GM21528 (cell line): ENCODE measurements around the gene RPS23.
"Not testable (repeated sequence)": the region's sequence is repeated elsewhere in the genome, so short reads cannot be mapped to it uniquely, and the experiment has no call there.

Experiments
- ATAC-seq: cut with Tn5 transposase; IDR thresholded peaks from one replicate; pipeline ENCODE4 v1.9.1; 2021; ENCODE audit warnings: mild to moderate bottlenecking, moderate library complexity; ENCODE audit not compliant: unreplicated experiment, low FRiP score

RPS23 gene

GRCh38 chr5:82290908-82291307, 12.8 kb upstream of the RPS23 start:
- no peak for ATAC-seq

- ATAC-seq: no peak
Observed at GRCh38 chr5:82290005-82290404, 11.9 kb upstream of the RPS23 start.

- ATAC-seq: no peak
Observed at GRCh38 chr5:82287625-82288024, 9.5 kb upstream of the RPS23 start.

- ATAC-seq: no peak
Observed at GRCh38 chr5:82285206-82285605, 7.1 kb upstream of the RPS23 start.

- ATAC-seq: no peak
Observed at GRCh38 chr5:82283893-82284292, 5.7 kb upstream of the RPS23 start.

- no peak for ATAC-seq
Observed at GRCh38 chr5:82278711-82279370, 687 bp upstream of the RPS23 start.

GRCh38 chr5:82277613-82277986, 554 bp downstream of the RPS23 start:
- ATAC-seq: peak; percentile 2

- ATAC-seq: no peak
Observed at GRCh38 chr5:82276800-82277612, 1.1 kb downstream of the RPS23 start.

GRCh38 chr5:82275216-82275664, 2.9 kb downstream of the RPS23 start:
- ATAC-seq: no peak

- no peak for ATAC-seq
Observed at GRCh38 chr5:82274343-82275211, 3.6 kb downstream of the RPS23 start.

GRCh38 chr5:82273426-82273825, 4.7 kb downstream of the RPS23 start:
- ATAC-seq: not testable (repeated sequence)

- ATAC-seq: not testable (repeated sequence)
Observed at GRCh38 chr5:82272571-82273356, 5.4 kb downstream of the RPS23 start.

GRCh38 chr5:82269363-82269762, 8.8 kb downstream of the RPS23 start:
- ATAC-seq: not testable (repeated sequence)

- not testable (repeated sequence) for ATAC-seq
Observed at GRCh38 chr5:82267297-82267933, 10.7 kb downstream of the RPS23 start.

- ATAC-seq: no peak
Observed at GRCh38 chr5:82265047-82265446, 13.1 kb downstream of the RPS23 start.

- no peak for ATAC-seq
Observed at GRCh38 chr5:82259172-82259800, 18.9 kb downstream of the RPS23 start.

GRCh38 chr5:82257729-82258128, 20.4 kb downstream of the RPS23 start:
- ATAC-seq: no peak

GRCh38 chr5:82257247-82257646, 20.9 kb downstream of the RPS23 start:
- ATAC-seq: no peak

GRCh38 chr5:82255844-82256243, 22.3 kb downstream of the RPS23 start:
- ATAC-seq: no peak
